T-helper 1 cell treated with Interleukin-12 subunit alpha and Interleukin-12 subunit beta and Interleukin-4 antibody, amounts not matched to agents 30 ng/mL and 1 ng/mL, for 36 hours (primary cell): ENCODE results near the gene ABCB9. TPM values are rescaled to one million over a fixed set of nuclear protein-coding genes. Genes with fewer than 3 reads are reported as not detected.
"Not testable (repeated sequence)": the region's sequence is repeated elsewhere in the genome, so short reads cannot be mapped to it uniquely, and the experiment has no call there.

Source experiments
- intact Hi-C: fragments of 100-400 bp; cut with micrococcal nuclease; formaldehyde crosslinking; loops from one replicate; pipeline ENCODE4 v1.15.1; 2024
- total RNA-seq: library from RNA; stranded (reverse); gene quantifications from 2 replicates; pipeline ENCODE4 v1.2.3, GENCODE V29; 2022

ABCB9 gene
- 4.9 and 7.1 TPM in 2 replicates for total RNA-seq

- intact Hi-C loops = loop anchor here (1.0 to 2.0 kb wide), 6 partner anchors 8 to 465 kb away; partner anchors contain the start of genes ARL6IP4, DENR, KNTC1 and ZCCHC8
Observed at GRCh38 chr12:122965851-122966742, at the start of gene ABCB9. TSS of gene ABCB9 (minus strand) at chr12:122966463. CDS start at chr12:122960235, 6,228 bp downstream.

GRCh38 chr12:123014473-123014872 lies 48.2 kb upstream of the ABCB9 start:
- intact Hi-C loops = not testable (repeated sequence)

GRCh38 chr12:123013185-123014095 lies 47.2 kb upstream of the ABCB9 start:
- intact Hi-C loops = no loop called here

GRCh38 chr12:123011701-123012100 lies 45.4 kb upstream of the ABCB9 start:
- intact Hi-C loops = no loop called here

- intact Hi-C loops = no loop called here
Observed at GRCh38 chr12:123010681-123011080, 44.4 kb upstream of the ABCB9 start.

GRCh38 chr12:123010110-123010509 lies 43.8 kb upstream of the ABCB9 start:
- intact Hi-C loops = no loop called here

GRCh38 chr12:123006977-123007376 lies 40.7 kb upstream of the ABCB9 start:
- intact Hi-C loops = no loop called here

- intact Hi-C loops = no loop called here
Observed at GRCh38 chr12:123005081-123005626, 38.9 kb upstream of the ABCB9 start.

- intact Hi-C loops = no loop called here
Observed at GRCh38 chr12:123004287-123004686, 38.0 kb upstream of the ABCB9 start.

- intact Hi-C loops = no loop called here
Observed at GRCh38 chr12:123003257-123003656, 37.0 kb upstream of the ABCB9 start.

- intact Hi-C loops = no loop called here
Observed at GRCh38 chr12:123001464-123001863, 35.2 kb upstream of the ABCB9 start.

GRCh38 chr12:123000578-123000977 lies 34.3 kb upstream of the ABCB9 start:
- intact Hi-C loops = no loop called here

GRCh38 chr12:122999986-123000420 lies 33.7 kb upstream of the ABCB9 start:
- intact Hi-C loops = no loop called here

- intact Hi-C loops = no loop called here
Observed at GRCh38 chr12:122999196-122999946, 33.1 kb upstream of the ABCB9 start.

- intact Hi-C loops = no loop called here
Observed at GRCh38 chr12:122998316-122998715, 32.1 kb upstream of the ABCB9 start.

- intact Hi-C loops = no loop called here
Observed at GRCh38 chr12:122997343-122998250, 31.3 kb upstream of the ABCB9 start.

GRCh38 chr12:122996621-122997342 lies 30.5 kb upstream of the ABCB9 start:
- intact Hi-C loops = no loop called here

- intact Hi-C loops = no loop called here
Observed at GRCh38 chr12:122996188-122996601, 29.9 kb upstream of the ABCB9 start.
